ENCODE measurements around the gene MARK1. TPM values are rescaled to one million over a fixed set of nuclear protein-coding genes. Genes with fewer than 3 reads are reported as not detected.

Gene MARK1
- total and polyA plus RNA-seq, 2 of the 13 experiments (the other 11 are each of a cell fraction or from before 2014, with no cell fraction given): not detected

GRCh38 chr1:220690140-220691052 is 162.5 kb downstream of the MARK1 start, which contains the start of gene C1orf115 (continued):
- TF ChIP-seq REXO4 (CRISPR knock-in tag; IDR thresholded peaks at IDR 0.05; ENCODE audit: borderline replicate concordance) (no peak), ZNF235 (CRISPR knock-in tag; IDR thresholded peaks at IDR 0.05; ENCODE audit: borderline replicate concordance) (no peak), GATAD2A (CRISPR knock-in tag; IDR thresholded peaks at IDR 0.05) (no peak), TOPORS (CRISPR knock-in tag; IDR thresholded peaks at IDR 0.05) (no peak), ZNF296 (CRISPR knock-in tag; conservative IDR thresholded peaks at IDR 0.05) (no peak), MNT (IDR thresholded peaks at IDR 0.05) (no peak), ZNF205 (CRISPR knock-in tag; IDR thresholded peaks at IDR 0.05) (no peak; the same call in 1 of the 2 replicates), YY1 (IDR thresholded peaks at IDR 0.05; ENCODE audit: insufficient read depth, insufficient replicate concordance, low read depth, low read length) (peak; percentile 75), NKX3-1 (CRISPR knock-in tag; IDR thresholded peaks at IDR 0.05) (no peak), HOXA5 (CRISPR knock-in tag; IDR thresholded peaks at IDR 0.05) (no peak), ZNF431 (CRISPR knock-in tag; IDR thresholded peaks at IDR 0.05; ENCODE audit: borderline replicate concordance, low read depth) (peak; percentile 89), ZNF879 (CRISPR knock-in tag; IDR thresholded peaks at IDR 0.05) (no peak), ZNF329 (CRISPR knock-in tag; IDR thresholded peaks at IDR 0.05; ENCODE audit: low read depth) (no peak), MED13 (CRISPR knock-in tag; IDR thresholded peaks at IDR 0.05) (0 out of 2 replicates have a peak, but pooled peaks have one; percentile 22), THAP7 (CRISPR knock-in tag; IDR thresholded peaks at IDR 0.05) (no peak; the same call in 1 of the 2 replicates), TBX3 (IDR thresholded peaks at IDR 0.05; ENCODE audit: borderline replicate concordance) (no peak), RFX5 (IDR thresholded peaks at IDR 0.05; ENCODE audit: low read depth, low read length) (no peak), GLMP (CRISPR knock-in tag; IDR thresholded peaks at IDR 0.05; ENCODE audit: borderline replicate concordance) (no peak), CENPBD1 (CRISPR knock-in tag; IDR thresholded peaks at IDR 0.05; ENCODE audit: borderline replicate concordance, low read depth) (no peak), ZBTB26 (CRISPR knock-in tag; IDR thresholded peaks at IDR 0.05; ENCODE audit: borderline replicate concordance) (no peak; the same call in 1 of the 2 replicates), ZNF101 (CRISPR knock-in tag; IDR thresholded peaks at IDR 0.05; ENCODE audit: borderline replicate concordance, low read depth) (no peak), NR2F2 (IDR thresholded peaks at IDR 0.05; ENCODE audit: borderline replicate concordance, low read depth) (no peak), RFXAP (CRISPR knock-in tag; IDR thresholded peaks at IDR 0.05; ENCODE audit: borderline replicate concordance) (peak; percentile 64; the same call in 1 of the 2 replicates), KDM3A (CRISPR knock-in tag; IDR thresholded peaks at IDR 0.05; ENCODE audit: low read depth) (peak; percentile 79; the same call in 1 of the 2 replicates)
